Skeletal muscle tissue (tissue), 4 donors: ENCODE measurements around the gene HOXC11. TPM values are rescaled to one million over a fixed set of nuclear protein-coding genes. Genes with fewer than 3 reads are reported as not detected.

Experiments
- H3K27ac ChIP-seq: one replicate; pipeline ENCODE4 v1.7.0; 2013; ENCODE audit warnings: mild to moderate bottlenecking, low read depth, low read length, inconsistent platforms
- H3K27me3 ChIP-seq, 3 donors: one replicate each; pipeline ENCODE4 v1.7.0; 2013; ENCODE audit warnings: low read length in 3 of 3; ENCODE audit not compliant: control insufficient read depth in 3 of 3, insufficient read depth in 3 of 3
- H3K36me3 ChIP-seq, 3 donors: one replicate each; pipeline ENCODE4 v1.7.0; 2013; ENCODE audit warnings: low read length in 3 of 3; ENCODE audit not compliant: control insufficient read depth in 3 of 3, insufficient read depth in 3 of 3
- H3K4me1 ChIP-seq, 3 donors: one replicate each; pipeline ENCODE4 v1.7.0; 2013; ENCODE audit warnings: low read length in 3 of 3, mild to moderate bottlenecking in 3 of 3; ENCODE audit not compliant: control insufficient read depth in 3 of 3, insufficient read depth in 3 of 3
- H3K4me3 ChIP-seq, 3 donors: one replicate each; pipeline ENCODE4 v1.7.0; 2013; ENCODE audit warnings: low read length in 3 of 3
- H3K9ac ChIP-seq, 3 donors: one replicate each; pipeline ENCODE4 v1.7.0; 2013; ENCODE audit warnings: low read length in 3 of 3, mild to moderate bottlenecking in 3 of 3, moderate library complexity in 2 of 3, low read depth in 1 of 3
- H3K9me3 ChIP-seq, 3 donors: one replicate each; pipeline ENCODE4 v1.7.0; 2013; ENCODE audit warnings: low read length in 3 of 3; ENCODE audit not compliant: control insufficient read depth in 3 of 3
- total RNA-seq: library from RNA; depleted of rRNA; stranded (reverse); fragments of >200 nt; gene quantifications from one replicate; pipeline ENCODE4 v1.2.3, GENCODE V29; 2014
- donor health status: Osteomylitis.

The HOXC11 gene
- total RNA-seq, 1 donor from 2014 or later = 0.52 TPM

DNA sequence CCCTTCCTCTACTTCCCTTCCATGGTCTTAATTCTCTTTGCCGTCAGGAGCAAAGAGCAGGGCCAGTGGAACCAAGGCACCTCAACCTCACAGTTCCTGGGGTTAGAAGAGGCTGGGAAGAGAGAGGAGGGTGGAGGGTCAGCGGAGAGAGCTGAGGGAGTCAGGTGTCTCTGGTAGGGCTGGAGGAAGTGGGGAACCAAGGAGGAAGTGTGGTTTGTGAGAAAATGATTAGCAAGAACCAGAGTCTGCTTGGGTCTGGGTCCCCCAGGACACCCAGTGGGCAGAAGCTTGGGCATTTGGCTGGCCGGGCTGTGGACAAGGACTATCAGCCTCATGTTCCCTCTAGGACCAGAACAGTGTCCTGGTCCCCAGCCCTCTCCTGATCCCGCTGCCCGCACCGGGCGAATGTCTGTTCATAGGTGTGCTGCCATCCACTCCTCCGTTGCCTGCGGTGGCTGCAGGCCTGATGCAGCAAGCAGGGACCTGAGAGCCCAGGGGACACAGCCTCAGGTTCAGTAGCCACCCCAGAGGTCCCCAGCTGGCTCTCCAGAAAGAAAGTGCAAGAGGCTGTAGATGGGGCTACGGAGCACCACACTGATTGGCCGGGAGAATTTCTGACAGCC lies 15.9 kb upstream of the HOXC11 start:
- Histone ChIP-seq H3K36me3 (no peaks in the 10 kb centered on the region), H3K27ac (no peak overlapping the region), H3K27me3 (peaks cover 88 to 97% (median 93%) of the 10 kb centered on the region in 3 donors), H3K9ac (no peak overlapping the region), H3K4me1 (peaks cover 0 to 14% (median 4%) of the 10 kb centered on the region in 3 donors), H3K4me3 (no peak overlapping the region), H3K9me3 (no peaks in the 10 kb centered on the region)

- no peak overlapping the region for H3K9ac ChIP-seq
- H3K4me3 ChIP-seq = no peak overlapping the region
- H3K27me3 ChIP-seq = peaks cover 91 to 94% (median 93%) of the 10 kb centered on the region in 3 donors
- H3K4me1 ChIP-seq = peaks cover 0 to 18% (median 4%) of the 10 kb centered on the region in 3 donors
- H3K27ac ChIP-seq = no peak overlapping the region
- H3K9me3 ChIP-seq = no peaks in the 10 kb centered on the region
- H3K36me3 ChIP-seq = no peaks in the 10 kb centered on the region
Observed at GRCh38 chr12:53958128-53958527, 14.8 kb upstream of the HOXC11 start.

DNA sequence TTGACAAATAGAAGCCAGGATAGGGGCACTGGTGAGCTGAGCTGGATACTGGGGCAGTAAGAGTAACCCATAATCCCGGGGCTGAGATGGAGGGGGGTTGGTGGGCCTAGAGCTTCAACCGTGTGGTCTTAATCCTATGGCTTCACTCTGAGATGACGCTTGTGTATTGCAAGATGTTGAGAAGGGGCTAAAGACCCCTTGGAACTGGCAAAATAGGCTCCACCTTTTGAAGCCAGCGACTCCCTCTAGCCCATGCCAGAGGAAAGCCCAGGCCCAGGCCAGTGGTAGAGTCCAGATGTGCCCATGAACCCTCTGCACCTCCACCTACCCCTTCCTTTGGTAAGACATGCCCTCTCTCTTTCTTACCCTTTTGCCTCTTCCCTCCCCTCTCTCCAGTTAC lies 13.6 kb upstream of the HOXC11 start:
- Histone ChIP-seq H3K27ac (no peak overlapping the region), H3K4me1 (peaks cover 0 to 18% (median 4%) of the 10 kb centered on the region in 3 donors), H3K4me3 (no peak overlapping the region), H3K9me3 (no peaks in the 10 kb centered on the region), H3K36me3 (no peaks in the 10 kb centered on the region), H3K27me3 (peaks cover 91 to 97% (median 93%) of the 10 kb centered on the region in 3 donors), H3K9ac (no peak overlapping the region)

GRCh38 chr12:53960187-53961024 lies 12.5 kb upstream of the HOXC11 start:
- Histone ChIP-seq H3K27me3 (peaks cover 90 to 98% (median 97%) of the 10 kb centered on the region in 3 donors), H3K36me3 (no peaks in the 10 kb centered on the region), H3K9ac (no peak overlapping the region), H3K4me3 (peak overlapping the region in 1 of 3 donors; percentile 43), H3K27ac (no peak overlapping the region), H3K4me1 (peaks cover 0 to 15% (median 6%) of the 10 kb centered on the region in 3 donors), H3K9me3 (no peaks in the 10 kb centered on the region)

- H3K36me3 ChIP-seq = no peaks in the 10 kb centered on the region
- peaks cover 0 to 15% (median 6%) of the 10 kb centered on the region in 3 donors for H3K4me1 ChIP-seq
- H3K9me3 ChIP-seq = no peaks in the 10 kb centered on the region
- peaks cover 84 to 98% (median 94%) of the 10 kb centered on the region in 3 donors for H3K27me3 ChIP-seq
- peak overlapping the region in 2 of 3 donors; percentile 29 to 43 for H3K4me3 ChIP-seq
- peak overlapping the region; percentile 25 for H3K27ac ChIP-seq
- H3K9ac ChIP-seq = no peak overlapping the region
Observed at GRCh38 chr12:53961025-53961761, 11.7 kb upstream of the HOXC11 start.

- H3K27ac ChIP-seq = peak overlapping the region; percentile 78
- peak overlapping the region in 2 of 3 donors; percentile 14 to 27 for H3K4me3 ChIP-seq
Observed at GRCh38 chr12:53963005-53963404, 9.9 kb upstream of the HOXC11 start.

GRCh38 chr12:53963434-53964314 lies 9.3 kb upstream of the HOXC11 start:
- H3K4me3 ChIP-seq = peak overlapping the region in 1 of 3 donors; percentile 27
- H3K36me3 ChIP-seq = no peaks in the 10 kb centered on the region
- no peaks in the 10 kb centered on the region for H3K9me3 ChIP-seq
- H3K4me1 ChIP-seq = peaks cover 0 to 18% (median 9%) of the 10 kb centered on the region in 3 donors
- H3K27me3 ChIP-seq = peaks cover 76 to 95% (median 93%) of the 10 kb centered on the region in 3 donors
- peak overlapping the region; percentile 78 for H3K27ac ChIP-seq
- peak overlapping the region in 1 of 3 donors; percentile 14 for H3K9ac ChIP-seq

More at GRCh38 chr12:53963005-53963404, 9.9 kb upstream of the HOXC11 start:
- Histone ChIP-seq H3K9ac (peak overlapping the region in 1 of 3 donors; percentile 14), H3K36me3 (no peaks in the 10 kb centered on the region), H3K9me3 (no peaks in the 10 kb centered on the region), H3K4me1 (peaks cover 0 to 15% (median 6%) of the 10 kb centered on the region in 3 donors), H3K27me3 (peaks cover 80 to 96% (median 93%) of the 10 kb centered on the region in 3 donors)

DNA sequence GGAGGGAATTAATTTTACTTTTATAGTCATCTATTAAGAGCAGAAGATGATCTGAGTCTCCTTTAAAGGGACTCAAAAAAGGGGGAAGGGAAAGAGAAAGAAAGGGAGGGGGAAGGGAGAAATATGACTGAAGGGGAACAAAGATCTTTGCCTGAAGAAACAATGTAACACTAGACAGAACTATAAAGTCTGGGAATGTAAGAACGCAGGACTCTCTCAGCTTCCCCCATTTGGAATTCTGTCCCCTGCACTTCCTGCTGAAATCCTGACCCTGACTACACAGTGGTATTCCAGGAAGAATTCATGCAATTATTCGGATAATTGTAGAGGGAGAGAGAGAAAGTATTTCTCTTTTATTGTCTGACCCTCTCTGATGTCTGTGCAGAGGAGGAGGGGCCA lies 8.6 kb upstream of the HOXC11 start:
- Histone ChIP-seq H3K4me1 (peaks cover 0 to 18% (median 9%) of the 10 kb centered on the region in 3 donors), H3K27me3 (peaks cover 78 to 94% (median 93%) of the 10 kb centered on the region in 3 donors), H3K27ac (peak overlapping the region; percentile 78), H3K36me3 (no peaks in the 10 kb centered on the region), H3K9me3 (no peaks in the 10 kb centered on the region), H3K4me3 (peak overlapping the region in 1 of 3 donors; percentile 4), H3K9ac (peak overlapping the region in 1 of 3 donors; percentile 14)
